ENCODE measurements around the gene CYB5R4. TPM values are rescaled to one million over a fixed set of nuclear protein-coding genes. Genes with fewer than 3 reads are reported as not detected.

The CYB5R4 gene
- polyA plus RNA-seq, 3 donors = 4.1 to 11.7 (median 9.8) TPM

GRCh38 chr6:83960664-83961063, 101.2 kb downstream of the CYB5R4 start:
- 58 to 82% (median 69%) methylated on average over 1 of the region's 1 CpG for WGBS, 3 donors
- H3K27ac ChIP-seq (ENCODE audit: low read depth, low read length) = no peak overlapping the region

DNA sequence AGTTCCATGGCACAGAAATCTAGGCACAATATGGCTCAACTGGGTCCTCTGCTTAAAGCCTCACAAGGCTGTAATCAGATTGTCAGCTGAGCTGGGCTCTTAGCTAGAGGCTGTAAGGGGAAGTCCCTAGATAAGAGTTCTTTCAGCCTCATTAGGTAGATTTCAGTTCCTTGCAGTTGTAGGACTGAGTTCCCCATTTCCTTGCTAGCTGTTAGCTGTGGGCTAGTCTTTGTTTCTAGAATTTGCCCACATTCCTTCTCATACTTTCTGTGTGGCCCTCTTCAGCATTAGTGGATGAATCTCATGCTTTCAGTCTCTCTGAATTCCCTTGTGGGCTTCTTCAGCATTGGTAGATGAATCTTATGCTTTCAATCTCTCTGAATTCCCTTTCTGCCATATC, 103.1 kb downstream of the CYB5R4 start:
- H3K27ac ChIP-seq (ENCODE audit: low read depth, low read length) = no peak overlapping the region

DNA sequence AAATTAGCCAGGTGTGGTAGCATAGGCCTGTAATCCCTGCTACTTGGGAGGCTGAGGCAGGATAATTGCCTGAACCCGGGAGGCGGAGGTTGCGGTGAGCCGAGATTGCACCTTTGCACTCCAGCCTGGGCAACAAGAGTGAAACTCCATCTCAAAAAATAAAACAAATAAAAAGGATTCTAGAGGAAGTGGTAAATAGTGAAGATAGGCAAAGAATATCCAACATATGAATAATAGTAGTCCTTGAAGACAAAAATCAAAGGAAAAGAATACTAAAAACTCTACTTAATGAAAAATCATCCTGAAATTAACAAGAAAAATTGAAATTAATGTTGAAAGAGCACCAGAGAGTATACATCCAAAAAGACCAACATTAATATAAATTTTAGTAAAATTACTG, 107.0 kb downstream of the CYB5R4 start:
- WGBS, 3 donors = 98 to 99% (median 98%) methylated on average over 4 of the region's 4 CpGs

DNA sequence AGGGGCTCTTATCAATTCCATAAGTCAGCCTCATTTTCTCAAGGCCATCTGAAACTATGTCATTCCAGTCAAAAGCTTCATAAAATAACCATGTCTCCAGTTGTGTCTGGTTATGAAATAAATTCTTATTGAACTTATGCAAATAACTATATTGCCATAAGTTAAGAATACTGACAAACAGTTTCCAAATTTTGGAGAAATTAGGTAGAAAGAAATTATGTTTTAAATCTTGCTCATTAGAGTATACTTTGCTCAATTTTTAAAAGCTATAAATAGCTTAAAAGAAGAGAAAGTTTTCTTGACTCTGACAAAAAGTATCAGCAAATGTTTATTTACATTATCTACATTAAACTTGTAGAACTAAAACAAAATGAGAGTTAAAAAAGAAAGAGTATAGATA, 111.1 kb downstream of the CYB5R4 start:
- H3K27ac ChIP-seq (ENCODE audit: low read depth, low read length) = no peak overlapping the region

More for the DNA sequence above, 107.0 kb downstream of the CYB5R4 start:
- H3K27ac ChIP-seq (ENCODE audit: low read depth, low read length) = no peak overlapping the region

- 2 to 28% (median 24%) methylated on average over 3 of the region's 3 CpGs for WGBS, 3 donors
- H3K27ac ChIP-seq (ENCODE audit: low read depth, low read length) = no peak overlapping the region
These were observed 115.0 kb downstream of the CYB5R4 start for GRCh38 chr6:83974409-83975050.

GRCh38 chr6:83976037-83976755, 116.7 kb downstream of the CYB5R4 start:
- H3K27ac ChIP-seq (ENCODE audit: low read depth, low read length) = no peak overlapping the region
- WGBS, 3 donors = 47 to 63% (median 54%) methylated on average over 5 of the region's 5 CpGs

DNA sequence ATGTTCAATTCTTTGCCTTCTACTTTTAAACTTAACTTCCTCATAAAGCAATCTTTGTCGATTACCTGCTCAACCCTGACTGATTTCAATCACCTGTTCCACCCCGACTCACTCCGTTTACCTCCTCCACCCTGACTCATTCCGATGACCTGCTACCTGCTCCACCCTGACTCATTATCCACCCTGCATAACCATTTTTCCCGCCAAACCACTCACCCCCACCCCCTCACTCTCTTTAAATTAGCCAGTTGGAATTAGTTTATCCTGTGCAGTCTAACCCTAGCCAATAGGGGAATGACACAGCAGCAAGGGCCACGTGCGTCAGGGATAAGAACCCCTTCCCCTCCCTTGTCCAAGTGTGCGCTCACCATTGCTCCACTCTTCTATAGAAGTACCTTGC, 117.4 kb downstream of the CYB5R4 start:
- WGBS, 3 donors = 82 to 94% (median 92%) methylated on average over 8 of the region's 8 CpGs
- no peak overlapping the region for H3K27ac ChIP-seq (ENCODE audit: low read depth, low read length)

GRCh38 chr6:83978324-83978734, 118.8 kb downstream of the CYB5R4 start:
- 50 to 72% (median 50%) methylated on average over 1 of the region's 1 CpG for WGBS, 3 donors
- H3K27ac ChIP-seq (ENCODE audit: low read depth, low read length) = no peak overlapping the region

DNA sequence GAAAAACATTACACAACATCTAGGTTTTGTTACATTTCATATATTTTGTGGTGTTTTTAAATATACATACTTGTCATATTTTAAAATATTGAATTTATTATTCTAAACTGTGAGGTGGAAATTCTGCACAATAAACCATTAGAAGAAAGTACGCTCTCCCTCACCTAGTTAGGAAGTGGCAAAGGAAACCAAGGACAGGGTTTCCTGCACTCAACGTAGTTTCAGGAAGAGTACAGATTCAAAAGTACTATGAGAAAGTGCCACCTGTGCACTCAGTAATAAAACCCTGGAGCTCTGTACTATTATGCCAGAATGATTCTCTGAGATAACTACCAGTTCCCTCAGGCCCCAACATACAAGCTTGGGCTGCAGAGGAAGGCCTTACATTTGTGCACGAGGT, 119.5 kb downstream of the CYB5R4 start:
- 46 to 60% (median 56%) methylated on average over 3 of the region's 3 CpGs for WGBS, 3 donors
- H3K27ac ChIP-seq (ENCODE audit: low read depth, low read length) = no peak overlapping the region

- 47 to 96% (median 93%) methylated on average over 1 of the region's 1 CpG for WGBS, 3 donors
- H3K27ac ChIP-seq (ENCODE audit: low read depth, low read length) = no peak overlapping the region
These were observed 124.9 kb downstream of the CYB5R4 start for GRCh38 chr6:83984411-83984810.

GRCh38 chr6:83985308-83985713, 125.8 kb downstream of the CYB5R4 start:
- WGBS, 3 donors = 76 to 83% (median 77%) methylated on average over 1 of the region's 1 CpG

GRCh38 chr6:83985715-83986114, 126.2 kb downstream of the CYB5R4 start:
- H3K27ac ChIP-seq (ENCODE audit: low read depth, low read length) = no peak overlapping the region

More at GRCh38 chr6:83985308-83985713, 125.8 kb downstream of the CYB5R4 start:
- no peak overlapping the region for H3K27ac ChIP-seq (ENCODE audit: low read depth, low read length)

- no peak overlapping the region for H3K27ac ChIP-seq (ENCODE audit: low read depth, low read length)
These were observed 138.6 kb downstream of the CYB5R4 start for GRCh38 chr6:83998021-83998584.

DNA sequence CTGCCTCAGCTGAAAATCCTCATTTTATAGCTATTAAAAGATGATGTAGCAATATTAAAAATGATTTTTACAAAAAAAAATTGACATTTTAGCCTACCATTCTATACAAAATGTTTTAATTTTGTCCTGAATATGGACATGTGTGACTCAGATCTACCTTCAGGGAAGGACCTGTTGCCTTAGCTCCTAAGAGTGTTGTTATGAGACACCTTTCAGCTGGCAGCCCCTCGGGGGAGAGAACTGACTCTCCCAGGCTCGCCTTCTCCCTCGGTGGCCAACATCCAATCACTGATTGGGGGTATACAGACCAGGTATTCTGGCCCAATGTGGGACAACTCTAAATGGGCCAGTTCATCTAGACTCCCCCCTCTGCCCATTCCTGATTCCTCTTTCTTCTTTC, 141.6 kb downstream of the CYB5R4 start:
- H3K27ac ChIP-seq (ENCODE audit: low read depth, low read length) = no peak overlapping the region
- WGBS, 3 donors = 78 to 94% (median 85%) methylated on average over 3 of the region's 3 CpGs

DNA sequence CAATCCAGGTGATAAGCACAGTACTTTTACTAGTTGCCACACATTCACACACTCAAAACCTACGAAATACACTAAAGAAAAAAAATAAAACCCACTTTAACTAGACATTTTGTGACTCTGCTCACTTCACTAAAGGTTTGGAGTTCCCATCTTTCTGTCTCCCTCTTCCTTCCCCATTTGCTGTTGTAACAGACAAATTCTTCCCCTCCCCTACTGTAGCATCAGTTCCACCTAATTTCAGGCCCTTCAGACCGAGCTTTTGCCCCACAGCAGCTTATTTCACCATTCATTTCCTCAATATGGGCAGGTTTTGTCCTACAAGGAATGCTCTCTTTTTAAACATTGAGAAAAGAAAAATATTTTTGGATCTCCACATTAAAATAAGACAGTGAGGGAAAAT, 142.7 kb downstream of the CYB5R4 start:
- 42 to 67% (median 63%) methylated on average over 2 of the region's 2 CpGs for WGBS, 3 donors
- no peak overlapping the region for H3K27ac ChIP-seq (ENCODE audit: low read depth, low read length)

- WGBS, 3 donors = 21 to 56% (median 50%) methylated on average over 1 of the region's 1 CpG
- H3K27ac ChIP-seq (ENCODE audit: low read depth, low read length) = no peak overlapping the region
These were observed 143.6 kb downstream of the CYB5R4 start for GRCh38 chr6:84003131-84003530.

DNA sequence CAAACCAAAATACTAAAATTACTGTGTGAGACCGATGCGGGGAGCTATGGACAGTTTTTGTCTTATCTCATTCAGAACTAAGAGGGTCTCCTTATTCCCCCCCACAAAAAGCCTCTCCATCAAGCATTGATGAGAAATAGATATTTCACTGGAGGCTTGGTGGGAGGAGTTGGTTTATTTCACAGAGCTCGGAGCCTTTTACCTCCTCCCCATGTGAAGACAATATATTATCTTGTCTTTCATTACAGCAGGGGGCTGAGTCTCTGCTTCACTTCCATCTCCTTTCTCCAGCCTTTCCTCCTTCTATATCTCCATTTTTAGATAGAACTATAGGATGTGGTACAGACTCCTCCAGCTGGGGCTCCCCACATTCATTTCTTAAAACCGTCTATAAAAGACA, 144.2 kb downstream of the CYB5R4 start:
- WGBS, 3 donors = 74 to 77% (median 77%) methylated on average over 4 of the region's 4 CpGs

GRCh38 chr6:84007871-84008270, 148.4 kb downstream of the CYB5R4 start:
- no peak overlapping the region for H3K27ac ChIP-seq (ENCODE audit: low read depth, low read length)
- 67 to 71% (median 68%) methylated on average over 5 of the region's 5 CpGs for WGBS, 3 donors

More for the DNA sequence above, 144.2 kb downstream of the CYB5R4 start:
- no peak overlapping the region for H3K27ac ChIP-seq (ENCODE audit: low read depth, low read length)

DNA sequence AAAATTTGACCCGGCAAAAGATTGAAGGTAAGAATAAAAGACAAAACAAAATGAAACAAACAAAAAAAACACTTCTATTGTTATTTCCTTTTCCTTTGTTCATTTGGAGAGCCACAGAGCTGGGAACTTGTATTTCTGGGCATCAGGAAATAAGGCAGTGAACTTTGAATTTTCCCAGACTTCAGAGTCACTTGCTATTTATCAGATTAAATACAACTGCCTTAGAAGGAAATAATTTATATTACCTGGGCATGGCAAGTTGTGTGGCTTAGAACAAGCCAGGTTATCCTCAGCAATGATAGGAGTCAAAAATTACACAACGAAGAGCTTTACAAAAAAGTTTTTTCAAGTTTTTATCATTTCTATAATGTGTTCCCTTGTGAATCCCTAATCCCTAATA, 153.9 kb downstream of the CYB5R4 start:
- WGBS, 3 donors = 72 to 79% (median 75%) methylated on average over 2 of the region's 2 CpGs
- H3K27ac ChIP-seq (ENCODE audit: low read depth, low read length) = no peak overlapping the region

DNA sequence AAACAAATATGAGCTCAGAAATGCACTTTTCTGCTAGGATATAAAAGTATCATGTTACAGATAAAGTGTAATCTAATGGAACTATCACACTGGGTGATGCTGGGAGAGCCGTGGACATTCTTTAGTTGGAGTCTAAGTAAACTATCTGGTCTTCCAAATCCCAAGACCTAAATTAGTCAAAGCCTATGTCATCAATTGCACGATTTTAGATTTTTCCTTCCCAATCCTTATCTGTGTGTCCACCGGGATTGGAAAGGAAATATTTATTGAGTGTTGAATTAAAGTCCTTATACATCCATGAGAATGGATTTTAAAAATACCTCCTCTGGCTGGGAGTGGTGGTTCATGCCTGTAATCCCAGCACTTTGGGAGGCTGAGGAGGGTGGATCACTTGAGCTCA, 154.4 kb downstream of the CYB5R4 start:
- WGBS, 3 donors = 26 to 49% (median 47%) methylated on average over 3 of the region's 3 CpGs
- no peak overlapping the region for H3K27ac ChIP-seq (ENCODE audit: low read depth, low read length)

Measured in adipose tissue (tissue), 3 donors.